Suprapubic skin (tissue), 4 donors: ENCODE measurements around the gene C19orf81. TPM values are rescaled to one million over a fixed set of nuclear protein-coding genes. Genes with fewer than 3 reads are reported as not detected.

ENCODE experiments used
- DNase-seq, 2 donors: peaks; one replicate each; pipeline ENCODE4 v3.0.0-alpha.2; 2019; ENCODE audit warnings: low spot score in 2 of 2
- H3K27ac ChIP-seq: fragments of 200-600 bp; sonication (generic); one replicate; pipeline ENCODE4 v1.5.1; 2019
- H3K27me3 ChIP-seq: fragments of 200-600 bp; sonication (generic); one replicate; pipeline ENCODE4 v1.5.1; 2019
- H3K36me3 ChIP-seq: fragments of 200-600 bp; sonication (generic); one replicate; pipeline ENCODE4 v1.5.1; 2019
- H3K4me1 ChIP-seq: fragments of 200-600 bp; sonication (generic); one replicate; pipeline ENCODE4 v1.5.1; 2019
- H3K4me3 ChIP-seq: fragments of 200-600 bp; sonication (generic); one replicate; pipeline ENCODE4 v1.5.1; 2019; ENCODE audit warnings: mild to moderate bottlenecking
- H3K9me3 ChIP-seq: fragments of 200-600 bp; sonication (generic); one replicate; pipeline ENCODE4 v1.5.1; 2019
- CTCF ChIP-seq, 2 donors: fragments of 200-600 bp in 1 of 2; fragments of 450-650 bp in 1 of 2; sonication (generic) in 1 of 2; IDR thresholded peaks; one replicate each; pipeline ENCODE4 v1.5.1; 2016 to 2019; ENCODE audit warnings: antibody characterized with exemption in 2 of 2, mild to moderate bottlenecking in 1 of 2, moderate library complexity in 1 of 2
- EP300 ChIP-seq: sonication (generic); formaldehyde crosslinking; IDR thresholded peaks from one replicate; pipeline ENCODE4 v1.6.1; 2017; ENCODE audit warnings: antibody characterized with exemption
- POLR2A ChIP-seq, 2 donors: fragments of 450-650 bp; IDR thresholded peaks; one replicate each; pipeline ENCODE4 v1.6.1; 2017; ENCODE audit warnings: antibody characterized with exemption in 2 of 2, mild to moderate bottlenecking in 2 of 2, moderate library complexity in 2 of 2
- POLR2AphosphoS5 ChIP-seq, 3 donors: sonication (generic); formaldehyde crosslinking; IDR thresholded peaks; one replicate each; pipeline ENCODE4 v1.6.1; 2017; ENCODE audit warnings: antibody characterized with exemption in 3 of 3
- WGBS: methylation state at CpG from one replicate; pipeline ENCODE4 v1.1.5; 2018; 5-methylcytosine and 5-hydroxymethylcytosine counted together
- total RNA-seq, 4 donors: library from RNA; depleted of rRNA; stranded (reverse); fragments of >200 nt; gene quantifications; one replicate each; pipeline ENCODE4 v1.1.0, GENCODE V29; 2016

The C19orf81 gene
- total RNA-seq, 4 donors from 2014 or later, result 19.8 TPM; not detected in 3

- H3K27me3 ChIP-seq, result peaks cover 16% of the 10 kb centered on the region
- no peak for TF ChIP-seq POLR2AphosphoS5 (IDR thresholded peaks at IDR 0.05)
- no peak for TF ChIP-seq POLR2A (IDR thresholded peaks at IDR 0.05)
- no peak for TF ChIP-seq CTCF (IDR thresholded peaks at IDR 0.05)
- no peak for TF ChIP-seq EP300
Measured at GRCh38 chr19:50629801-50630200, 19.4 kb upstream of the C19orf81 start.

GRCh38 chr19:50632151-50632835, 17.0 kb upstream of the C19orf81 start:
- H3K27me3 ChIP-seq, result peaks cover 34% of the 10 kb centered on the region
- no peak overlapping the region for H3K27ac ChIP-seq
- H3K4me1 ChIP-seq, result no peaks in the 10 kb centered on the region
- TF ChIP-seq POLR2AphosphoS5 (IDR thresholded peaks at IDR 0.05) (no peak), EP300 (no peak), CTCF (IDR thresholded peaks at IDR 0.05) (no peak), POLR2A (IDR thresholded peaks at IDR 0.05) (no peak)
- DNase-seq, result no peak
- no peaks in the 10 kb centered on the region for H3K36me3 ChIP-seq
- H3K4me3 ChIP-seq, result no peak overlapping the region
- 83% methylated on average over 13 of the region's 20 CpGs for WGBS
- peaks cover 4% of the 10 kb centered on the region for H3K9me3 ChIP-seq

More at GRCh38 chr19:50629801-50630200, 19.4 kb upstream of the C19orf81 start:
- H3K36me3 ChIP-seq, result no peaks in the 10 kb centered on the region
- no peaks in the 10 kb centered on the region for H3K4me1 ChIP-seq
- WGBS, result 100% methylated on average over 1 of the region's 14 CpGs
- H3K27ac ChIP-seq, result no peak overlapping the region
- H3K4me3 ChIP-seq, result no peak overlapping the region
- DNase-seq, result no peak
- H3K9me3 ChIP-seq, result peaks cover 3% of the 10 kb centered on the region

- no peak overlapping the region for H3K4me3 ChIP-seq
- H3K27ac ChIP-seq, result no peak overlapping the region
- no peaks in the 10 kb centered on the region for H3K36me3 ChIP-seq
- TF ChIP-seq POLR2AphosphoS5 (IDR thresholded peaks at IDR 0.05) (no peak), POLR2A (IDR thresholded peaks at IDR 0.05) (no peak), CTCF (IDR thresholded peaks at IDR 0.05) (no peak), EP300 (no peak)
- H3K27me3 ChIP-seq, result peaks cover 45% of the 10 kb centered on the region
- no peak for DNase-seq
- 86% methylated on average over 2 of the region's 2 CpGs for WGBS
- H3K4me1 ChIP-seq, result no peaks in the 10 kb centered on the region
- peaks cover 4% of the 10 kb centered on the region for H3K9me3 ChIP-seq
Measured at GRCh38 chr19:50633359-50633758, 15.9 kb upstream of the C19orf81 start.

- H3K4me1 ChIP-seq, result peaks cover 2% of the 10 kb centered on the region
- TF ChIP-seq POLR2A (IDR thresholded peaks at IDR 0.05) (no peak), EP300 (no peak), POLR2AphosphoS5 (IDR thresholded peaks at IDR 0.05) (no peak), CTCF (IDR thresholded peaks at IDR 0.05) (no peak)
- H3K27me3 ChIP-seq, result peaks cover 51% of the 10 kb centered on the region
- no peak overlapping the region for H3K27ac ChIP-seq
- 92% methylated on average over 2 of the region's 2 CpGs for WGBS
- H3K36me3 ChIP-seq, result no peaks in the 10 kb centered on the region
- DNase-seq, result no peak
- no peak overlapping the region for H3K4me3 ChIP-seq
- H3K9me3 ChIP-seq, result peaks cover 4% of the 10 kb centered on the region
Measured at GRCh38 chr19:50633973-50634372, 15.3 kb upstream of the C19orf81 start.

- WGBS, result 79% methylated on average over 5 of the region's 5 CpGs
- H3K27me3 ChIP-seq, result peaks cover 67% of the 10 kb centered on the region
- no peak overlapping the region for H3K4me3 ChIP-seq
- no peak for TF ChIP-seq EP300
- no peak for TF ChIP-seq POLR2A (IDR thresholded peaks at IDR 0.05)
- no peak for TF ChIP-seq CTCF (IDR thresholded peaks at IDR 0.05)
- no peak for TF ChIP-seq POLR2AphosphoS5 (IDR thresholded peaks at IDR 0.05)
- H3K36me3 ChIP-seq, result no peaks in the 10 kb centered on the region
- H3K9me3 ChIP-seq, result peaks cover 4% of the 10 kb centered on the region
- no peak overlapping the region for H3K27ac ChIP-seq
- no peak for DNase-seq
- H3K4me1 ChIP-seq, result peaks cover 7% of the 10 kb centered on the region
Measured at GRCh38 chr19:50636317-50637085, 12.7 kb upstream of the C19orf81 start.
